ENCODE measurements around the gene RASA2.

RASA2 gene

DNA sequence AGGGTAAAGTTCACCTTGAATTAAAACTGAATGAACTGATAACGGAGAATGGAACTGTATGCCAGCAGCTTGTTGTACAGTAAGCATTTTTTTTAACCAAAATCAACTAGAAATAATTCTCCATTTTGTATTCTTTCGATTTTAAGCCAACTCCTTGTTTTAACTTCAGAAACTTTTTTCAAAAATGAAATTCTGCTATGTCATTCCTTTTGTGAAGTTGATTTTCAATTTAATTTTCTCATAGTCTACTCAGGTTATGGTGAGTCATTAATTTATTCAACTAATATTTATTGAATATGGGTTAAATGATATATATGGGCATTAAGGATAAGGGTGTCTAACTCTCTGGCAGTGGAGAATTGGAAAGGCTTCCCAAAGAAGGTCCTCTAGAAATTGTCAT, 53.7 kb downstream of the RASA2 start:
- no peak for DNase-seq

DNA sequence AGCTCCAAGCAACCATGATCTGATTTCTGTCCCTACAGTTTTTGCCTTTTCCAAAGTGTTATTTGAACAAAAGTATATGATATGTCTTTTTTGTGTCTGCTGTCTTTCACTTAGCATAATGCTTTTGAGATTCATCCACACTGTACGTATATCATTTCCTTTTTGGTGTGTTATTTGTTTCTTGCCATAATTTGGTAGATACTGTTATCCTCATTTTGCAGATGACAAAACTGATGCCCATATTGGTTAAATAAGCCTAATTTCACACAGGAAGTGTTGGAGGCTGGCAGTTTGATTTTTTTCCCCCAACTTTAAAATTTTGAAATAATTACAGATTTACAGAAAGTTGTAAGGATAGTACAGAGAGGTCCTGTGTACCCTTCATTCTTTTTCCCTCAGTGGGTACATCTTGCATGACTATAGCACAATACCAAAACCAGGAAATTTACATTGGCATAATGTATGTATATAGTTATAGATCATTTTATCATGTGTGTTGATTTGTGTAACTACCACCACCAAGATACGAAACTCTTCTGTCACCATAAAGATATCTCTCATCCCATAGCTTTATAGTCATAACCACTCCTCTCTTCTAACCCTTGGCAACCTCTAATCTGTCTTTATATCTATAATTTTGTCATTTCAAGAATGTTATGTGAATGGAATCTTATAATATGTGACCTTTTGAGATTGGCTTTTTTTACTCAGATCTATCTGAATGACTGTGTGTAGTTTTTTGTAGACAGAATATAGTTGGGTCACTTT, 55.6 kb downstream of the RASA2 start:
- no peak for DNase-seq

DNA sequence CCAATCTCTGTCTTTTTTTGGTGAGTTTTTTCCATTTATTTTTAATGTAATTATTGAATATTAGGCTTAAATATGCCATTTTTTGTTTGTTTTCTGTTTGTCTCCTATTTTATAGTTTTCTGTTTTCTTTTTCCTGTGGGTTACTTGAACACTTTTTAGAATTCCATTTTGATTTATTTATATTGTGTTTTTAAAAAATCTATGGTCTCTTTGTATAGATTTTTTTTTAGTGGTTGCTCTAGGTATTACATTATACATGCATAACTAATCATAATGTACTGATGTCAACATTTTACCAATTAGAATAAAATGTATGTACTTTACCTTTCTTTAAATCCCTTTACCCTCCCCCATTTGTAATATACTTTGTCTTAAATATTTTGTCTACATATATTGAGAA, 56.2 kb downstream of the RASA2 start:
- DNase-seq = no peak

DNA sequence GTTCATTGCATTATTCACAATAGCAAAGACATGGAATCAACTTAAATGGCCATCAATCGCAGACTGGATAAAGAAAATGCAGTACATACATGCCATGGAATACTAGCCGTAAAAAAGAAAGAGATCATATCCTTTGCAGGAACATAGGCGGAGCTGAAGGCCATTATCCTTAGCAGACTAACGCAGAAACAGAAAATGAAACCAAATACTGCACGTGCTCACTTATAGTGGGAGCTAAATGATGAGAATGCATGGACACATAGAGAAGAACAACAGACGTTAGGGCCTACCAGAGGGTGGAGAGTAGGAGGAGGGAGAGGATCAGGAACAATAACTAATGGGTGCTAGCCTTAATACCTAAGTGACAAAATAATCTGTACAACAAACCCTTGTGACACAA, 57.9 kb downstream of the RASA2 start:
- DNase-seq = no peak

DNA sequence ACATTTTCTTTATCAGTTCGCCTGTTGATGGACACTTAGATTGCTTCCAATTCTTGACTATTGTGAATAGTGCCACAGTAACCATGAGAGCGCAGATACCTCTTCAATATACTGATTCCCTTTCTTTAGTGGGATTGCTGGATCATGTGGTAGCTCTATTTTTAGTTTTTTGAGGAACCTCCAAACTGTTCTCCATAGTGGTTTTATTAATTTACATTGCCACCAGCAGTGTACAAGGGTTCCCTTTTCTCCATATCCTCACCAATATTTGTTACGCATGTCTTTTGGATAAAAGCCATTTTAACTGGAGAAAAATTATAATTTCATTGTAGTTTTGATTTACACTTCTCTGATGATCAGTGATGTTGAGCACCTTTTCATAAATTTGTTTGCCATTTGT, 59.3 kb downstream of the RASA2 start:
- no peak for DNase-seq

DNA sequence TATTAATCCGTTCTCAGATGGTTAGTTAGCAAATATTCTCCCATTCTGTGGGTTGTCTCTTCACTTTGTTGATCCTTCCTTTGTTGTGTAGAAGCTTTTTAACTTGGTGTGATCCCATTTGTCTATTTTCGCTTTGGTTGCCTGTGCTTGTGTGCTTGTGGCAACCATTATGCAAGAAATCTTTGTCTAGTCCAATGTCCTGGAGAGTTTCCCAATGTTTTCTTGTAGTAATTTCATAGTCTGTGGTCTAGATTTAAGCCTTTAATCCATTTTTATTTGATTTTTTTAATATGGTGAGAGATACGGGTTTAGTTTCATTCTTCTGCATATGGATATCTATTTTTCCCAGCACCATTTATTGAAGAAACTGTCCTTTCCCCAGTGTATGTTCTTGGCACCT, 59.8 kb downstream of the RASA2 start:
- DNase-seq = no peak

DNA sequence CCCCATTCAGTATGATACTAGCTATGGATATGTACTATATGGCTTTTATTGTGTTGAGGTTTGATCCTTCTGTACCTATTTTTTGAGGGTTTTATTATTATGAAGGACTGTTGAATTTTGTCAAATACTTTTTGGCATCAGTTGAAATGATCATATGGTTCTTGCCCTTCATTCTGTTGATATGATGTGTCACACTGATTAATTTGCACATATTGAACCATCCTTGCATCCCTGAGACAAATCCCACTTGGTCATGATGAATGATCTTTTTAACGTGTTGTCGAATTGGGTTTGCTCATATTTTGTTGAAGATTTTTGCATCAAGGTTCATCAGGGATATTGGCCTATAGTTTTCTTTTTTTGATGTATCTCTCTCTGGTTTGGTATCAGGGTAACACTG, 61.0 kb downstream of the RASA2 start:
- DNase-seq = no peak

DNA sequence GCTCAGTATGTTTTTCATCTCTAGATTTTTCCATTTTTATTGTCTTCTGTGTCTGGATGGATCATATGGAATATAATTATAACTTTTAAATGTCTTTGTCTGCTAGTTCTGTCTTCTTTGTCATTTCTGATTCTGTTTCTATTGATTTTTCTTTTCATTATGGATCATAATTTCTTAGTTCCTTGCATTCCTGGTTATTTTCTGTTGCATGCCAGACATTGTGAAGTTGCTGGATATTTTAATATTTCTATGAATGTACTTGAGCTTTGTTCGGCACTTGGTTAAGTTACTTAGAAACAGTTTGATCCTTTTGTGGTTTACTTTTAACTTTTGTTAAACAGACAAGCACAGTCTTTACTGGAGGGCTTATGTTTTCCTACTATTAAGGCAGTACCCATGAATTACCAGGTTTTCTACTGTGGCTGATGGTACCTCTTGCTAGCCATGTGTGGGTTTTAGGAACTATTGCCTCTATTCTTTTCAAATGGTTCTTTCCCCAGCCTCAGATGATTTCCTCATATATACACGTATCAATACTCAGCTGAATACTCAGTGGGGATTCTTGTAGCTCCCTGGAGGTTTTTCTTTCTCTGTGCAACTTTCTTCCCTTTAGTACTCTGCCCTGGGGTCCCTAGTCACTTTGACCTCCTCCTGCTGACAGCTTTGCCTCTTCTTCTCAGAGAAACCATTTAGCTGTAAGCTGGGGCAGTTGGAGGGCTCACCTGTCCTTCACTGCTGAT, 64.3 kb downstream of the RASA2 start:
- DNase-seq = no peak

DNA sequence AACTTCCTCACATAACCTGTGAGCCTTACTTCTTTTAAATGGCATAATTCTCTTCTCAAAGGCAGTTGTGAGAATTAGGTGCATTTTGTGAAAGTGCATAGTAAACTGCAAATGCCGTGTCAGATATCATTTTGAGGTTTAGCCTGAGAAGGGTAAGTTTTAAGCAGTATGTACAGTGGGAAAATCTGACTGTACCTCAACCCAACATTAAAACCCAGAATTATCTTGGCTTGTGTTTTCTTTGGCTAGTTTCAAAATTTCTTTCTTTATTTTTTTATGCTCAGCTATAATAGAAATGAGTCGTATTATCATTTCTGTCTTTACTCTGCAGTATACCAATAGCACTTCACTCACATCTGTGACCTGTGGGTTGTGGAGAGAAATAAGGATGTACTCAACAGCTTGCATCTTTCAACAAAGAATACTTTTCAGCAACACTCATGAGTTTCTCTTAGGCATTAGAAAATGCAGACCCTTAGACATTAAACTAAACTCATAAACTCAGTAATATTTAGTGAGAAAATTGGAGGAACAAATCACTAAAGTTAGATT, 65.7 kb downstream of the RASA2 start:
- DNase-seq = no peak

DNA sequence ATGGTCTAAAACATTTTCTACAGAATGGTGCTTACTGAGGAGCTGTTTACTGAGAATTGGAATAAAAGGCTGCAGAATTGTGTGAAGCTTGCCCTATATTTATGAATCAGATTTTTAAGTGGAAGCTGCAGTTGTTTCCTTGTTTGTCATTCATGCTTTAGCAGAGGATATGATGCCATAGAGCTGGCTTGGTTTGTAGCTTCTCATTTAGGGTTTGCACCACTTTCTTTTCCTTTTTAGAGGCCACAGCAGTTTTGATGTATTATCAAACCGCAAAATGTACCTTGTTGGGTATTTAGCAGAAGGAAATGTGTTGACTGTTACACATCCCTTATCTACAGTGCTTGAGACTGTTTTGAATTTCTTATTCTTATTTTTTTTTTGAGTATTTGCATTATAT, 66.2 kb downstream of the RASA2 start:
- no peak for DNase-seq

DNA sequence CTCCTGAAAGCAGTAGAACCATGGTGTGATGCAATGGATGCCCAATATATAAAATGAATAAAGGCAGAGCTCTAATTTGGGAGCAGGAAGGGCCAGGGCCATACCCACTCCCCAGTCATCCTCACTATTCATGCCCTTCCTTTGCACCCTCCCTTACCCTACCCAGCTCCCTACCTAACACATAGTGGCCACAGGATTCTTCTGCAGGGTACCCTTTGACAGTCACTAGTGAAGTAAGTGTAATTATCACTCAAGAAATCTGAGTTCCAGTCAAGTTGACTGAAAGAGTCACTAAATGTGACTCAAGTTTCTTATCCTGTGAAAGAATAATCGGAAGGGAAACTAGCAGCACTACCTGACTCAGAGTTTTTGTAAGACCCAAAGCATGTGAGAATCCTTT, 69.2 kb downstream of the RASA2 start:
- no peak for DNase-seq

DNA sequence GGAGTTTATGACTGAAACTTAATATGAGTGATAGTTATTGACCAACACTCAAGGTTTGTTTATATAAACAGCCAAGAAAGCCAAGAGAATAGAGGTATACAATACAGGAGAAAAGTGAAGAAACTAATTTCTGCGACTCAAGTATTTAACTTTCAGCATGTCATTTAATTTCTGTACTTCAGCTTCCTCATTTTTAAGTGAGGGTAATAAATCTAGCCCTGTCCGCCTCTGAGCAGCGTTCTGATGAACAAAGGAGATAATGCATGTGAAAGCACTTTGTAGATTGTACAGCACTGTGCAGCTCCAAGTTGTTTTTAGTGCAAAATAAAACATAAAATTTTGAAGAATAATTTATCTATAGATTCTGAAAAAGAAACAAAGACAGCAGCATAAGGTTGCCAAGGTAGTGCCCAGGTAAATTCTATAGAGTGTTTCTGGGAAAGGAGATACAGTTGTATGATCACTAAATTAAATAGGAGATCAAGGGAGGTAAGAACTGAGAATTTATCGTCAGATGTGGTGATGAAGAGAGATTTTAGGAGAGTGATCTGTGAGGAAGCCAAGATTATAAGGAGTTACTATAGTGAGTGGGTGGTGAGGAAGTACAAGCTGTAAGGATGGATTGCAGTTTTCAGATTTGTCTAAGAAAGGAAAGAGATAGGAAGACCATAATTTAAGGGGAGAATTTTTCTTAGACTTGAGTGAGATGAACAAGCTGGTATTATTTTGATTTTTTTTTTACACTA, 71.3 kb downstream of the RASA2 start:
- DNase-seq = no peak

DNA sequence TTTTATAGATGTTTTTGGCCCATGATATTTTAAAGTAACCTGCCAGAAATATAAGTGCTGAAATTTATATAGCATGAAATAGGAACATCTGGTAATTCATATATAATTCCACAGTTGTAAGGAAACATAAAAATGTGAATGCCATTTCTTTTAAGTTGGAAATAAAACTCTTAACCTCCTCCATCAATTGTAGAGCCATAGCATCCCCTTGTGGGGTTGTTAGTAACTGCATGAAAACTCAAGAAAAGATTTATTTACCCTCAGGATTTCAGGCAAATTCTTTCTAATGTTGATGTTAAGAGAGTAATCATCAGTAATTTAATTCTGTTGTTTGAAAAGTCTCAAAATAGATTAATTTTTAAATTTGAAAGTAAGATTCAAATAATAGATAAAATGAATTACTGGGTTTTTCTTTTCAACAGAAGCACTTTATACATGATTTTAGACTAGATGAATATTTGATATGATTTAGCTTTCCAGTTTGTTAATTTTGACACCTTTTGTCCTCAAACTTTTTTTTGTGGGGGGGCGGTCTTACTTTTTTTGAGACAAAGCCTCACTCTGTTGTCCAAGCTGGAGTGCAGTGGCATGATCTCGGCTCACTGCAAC, 74.7 kb downstream of the RASA2 start:
- DNase-seq = no peak

DNA sequence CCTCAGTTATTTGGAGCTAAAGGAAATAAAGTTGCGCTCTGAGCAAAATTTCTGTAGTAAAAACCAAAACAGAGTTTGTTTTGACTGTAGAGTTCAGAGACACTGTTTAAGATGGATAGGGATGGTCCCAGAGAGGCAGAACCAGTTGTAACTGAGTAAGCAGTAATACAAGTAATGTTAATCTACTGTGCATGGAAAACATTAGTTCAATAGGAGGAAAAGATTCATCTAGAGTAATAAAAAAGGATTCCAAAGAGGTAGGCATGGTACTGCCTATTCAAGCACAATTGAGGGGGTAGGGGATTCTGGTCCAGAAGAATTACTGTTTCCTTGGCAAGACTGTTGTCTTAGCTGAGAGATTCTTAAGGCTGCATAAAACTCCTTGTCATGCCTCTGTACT, 77.4 kb downstream of the RASA2 start:
- no peak for DNase-seq

DNA sequence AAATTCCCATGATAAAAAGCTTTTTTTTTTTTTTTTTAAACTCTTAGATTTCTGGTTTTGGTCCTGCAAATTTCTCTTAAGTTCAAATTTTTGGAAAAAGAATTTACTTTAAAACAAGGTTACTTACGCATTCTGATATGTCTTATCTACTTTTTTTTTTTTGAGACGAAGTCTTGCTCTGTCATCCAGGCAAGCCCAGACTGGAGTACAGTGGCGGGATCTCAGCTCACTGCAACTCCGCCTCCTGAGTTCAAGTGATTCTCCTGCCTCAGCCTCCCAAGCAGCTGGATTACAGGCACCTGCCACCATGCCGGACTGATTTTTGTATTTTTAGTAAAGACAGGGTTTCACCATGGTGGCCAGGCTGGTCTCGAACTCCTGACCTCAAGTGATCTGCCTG, 83.2 kb downstream of the RASA2 start:
- DNase-seq = no peak

DNA sequence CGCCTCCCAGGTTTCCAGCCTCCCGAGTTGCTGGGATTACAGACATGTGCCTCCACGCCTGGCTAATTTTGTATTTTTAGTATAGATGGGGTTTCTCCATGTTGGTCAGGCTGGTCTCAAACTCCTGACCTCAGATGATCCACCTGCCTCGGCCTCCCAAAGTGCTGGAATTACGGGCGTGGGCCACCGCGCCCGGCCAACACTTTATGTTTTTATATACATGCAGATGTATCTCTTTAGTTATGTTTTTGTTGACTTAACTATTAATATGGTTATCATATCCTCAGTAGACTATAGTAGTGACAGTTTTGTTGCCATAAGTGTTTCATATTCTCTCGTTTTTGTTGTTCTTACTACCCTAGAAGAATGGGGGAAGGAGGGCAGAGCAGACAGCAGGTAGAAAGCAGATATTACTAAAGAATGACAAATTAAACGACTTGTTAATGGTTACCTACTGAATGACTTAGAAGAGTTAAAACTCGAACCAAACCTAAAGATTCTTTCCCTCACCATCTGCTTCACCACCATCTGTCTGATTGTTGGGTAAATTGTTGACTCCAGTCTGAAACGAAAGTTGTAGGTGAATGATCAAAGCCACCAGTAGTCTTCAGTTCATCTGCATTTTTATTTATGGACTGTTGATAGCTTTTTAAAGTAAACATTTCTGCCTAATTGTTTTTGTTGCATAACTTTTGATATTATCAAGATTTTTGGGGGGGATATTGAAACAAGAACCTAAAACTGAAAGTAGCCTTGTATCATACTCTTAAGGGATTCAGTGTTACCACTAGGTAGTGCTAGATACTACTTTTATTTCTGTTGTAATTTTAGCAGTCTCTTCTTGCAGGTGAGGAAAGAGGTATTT, 89.3 kb downstream of the RASA2 start:
- no peak for DNase-seq

DNA sequence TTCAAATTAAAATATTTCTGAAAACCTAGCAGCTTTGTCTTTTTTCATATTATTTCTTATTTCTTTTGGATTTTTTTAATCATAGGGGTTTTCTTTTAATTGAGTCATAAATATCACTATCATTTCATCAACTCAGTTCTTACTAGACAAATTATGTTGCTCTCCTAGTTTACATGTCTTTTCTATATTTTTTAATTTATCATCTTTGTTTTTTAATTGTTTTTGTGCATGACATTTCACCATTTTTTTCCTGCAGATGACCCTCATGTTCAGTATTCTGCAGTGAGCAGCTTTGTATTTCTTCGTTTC, 89.9 kb downstream of the RASA2 start:
- DNase-seq = no peak

DNA sequence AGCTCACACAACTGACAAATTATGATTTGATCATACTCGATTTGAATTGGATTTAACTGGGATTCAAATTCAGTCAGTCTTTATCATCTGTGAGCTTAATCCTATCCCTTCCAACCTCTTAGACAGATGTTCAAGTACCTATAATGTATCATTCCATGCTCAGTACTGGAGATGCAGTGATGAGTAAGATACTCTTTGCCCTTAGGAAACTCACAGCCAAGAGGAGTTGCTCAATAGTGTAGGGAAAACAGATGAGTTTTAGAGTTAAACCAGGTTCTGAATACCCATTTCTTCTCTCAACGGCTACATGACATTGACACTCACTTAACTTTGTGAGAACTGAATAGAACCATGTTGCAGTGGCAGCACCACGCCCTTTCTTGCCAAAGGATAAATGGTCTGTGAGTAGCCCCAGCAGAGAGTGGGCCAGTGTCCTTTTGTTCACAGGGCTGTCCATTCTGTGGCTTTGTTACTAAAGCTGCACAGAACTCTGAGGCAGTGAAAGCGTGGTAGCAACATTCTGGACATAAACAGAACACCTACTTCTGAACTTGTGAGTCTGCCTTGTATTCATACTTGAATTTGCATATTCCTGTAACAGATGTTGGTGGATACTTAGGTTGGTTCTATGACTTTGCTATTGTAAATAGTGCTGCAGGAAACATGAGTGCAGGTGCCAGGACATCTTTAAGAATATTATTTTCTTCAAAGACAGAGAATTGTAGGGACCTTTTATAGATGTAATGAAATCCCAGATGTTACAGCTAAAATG, 91.6 kb downstream of the RASA2 start:
- no peak for DNase-seq

DNA sequence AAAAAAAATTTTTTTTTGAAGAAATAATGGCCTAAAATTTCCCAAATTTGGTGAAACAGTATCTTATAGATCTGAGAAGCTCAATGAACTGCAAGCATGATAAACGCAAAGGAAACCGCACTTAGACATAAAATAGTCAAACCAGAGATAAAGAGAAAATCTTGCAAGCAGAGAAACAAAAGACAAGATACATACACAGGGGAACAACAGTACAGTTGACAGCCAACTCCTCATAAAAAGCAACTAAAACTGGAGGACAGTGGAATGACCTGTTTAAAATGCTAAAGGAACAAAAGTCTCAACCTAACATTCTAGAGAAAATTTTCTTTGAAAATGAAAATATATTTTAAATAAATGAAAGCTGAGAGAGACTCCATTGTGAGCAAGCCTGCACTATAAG, 107.5 kb downstream of the RASA2 start:
- no peak for DNase-seq

DNA sequence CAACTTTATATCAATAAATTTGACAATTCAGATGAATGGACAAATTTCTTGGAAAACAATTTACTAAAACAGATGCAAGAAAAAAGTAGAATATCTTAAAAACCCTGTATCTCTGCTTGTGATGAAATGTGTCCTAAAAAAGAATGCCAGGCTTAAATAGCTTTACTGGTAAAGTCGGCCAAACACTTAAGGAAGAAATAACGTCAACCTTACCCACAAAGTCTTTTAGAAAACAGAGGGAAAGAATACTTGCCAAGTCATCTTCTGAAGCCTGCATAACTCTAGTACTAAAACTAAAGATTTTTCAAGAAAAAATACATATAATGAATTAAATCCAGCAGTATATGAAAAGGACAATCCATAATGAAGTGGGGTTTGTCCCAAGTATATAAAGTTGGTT, 111.1 kb downstream of the RASA2 start:
- no peak for DNase-seq

DNA sequence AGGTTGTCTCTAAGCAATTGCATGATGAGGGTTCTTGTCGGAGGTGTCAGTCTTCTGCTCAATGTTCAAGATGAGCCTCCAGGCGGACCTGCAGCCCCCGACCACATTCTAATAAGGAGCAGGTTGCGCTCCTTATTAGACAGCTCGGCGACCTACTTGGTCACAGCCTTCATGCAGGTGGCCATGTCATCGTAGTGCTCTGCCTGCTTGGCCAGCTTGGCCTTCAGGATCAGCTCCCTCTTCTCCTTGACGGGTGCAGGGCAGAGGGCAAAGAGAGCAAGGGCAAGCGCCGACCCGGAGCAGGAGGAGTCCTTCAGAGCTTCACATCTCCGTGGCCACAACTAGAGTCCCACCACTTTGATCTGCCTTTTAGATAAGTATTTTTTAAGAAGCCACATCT, 113.5 kb downstream of the RASA2 start:
- DNase-seq = no peak

DNA sequence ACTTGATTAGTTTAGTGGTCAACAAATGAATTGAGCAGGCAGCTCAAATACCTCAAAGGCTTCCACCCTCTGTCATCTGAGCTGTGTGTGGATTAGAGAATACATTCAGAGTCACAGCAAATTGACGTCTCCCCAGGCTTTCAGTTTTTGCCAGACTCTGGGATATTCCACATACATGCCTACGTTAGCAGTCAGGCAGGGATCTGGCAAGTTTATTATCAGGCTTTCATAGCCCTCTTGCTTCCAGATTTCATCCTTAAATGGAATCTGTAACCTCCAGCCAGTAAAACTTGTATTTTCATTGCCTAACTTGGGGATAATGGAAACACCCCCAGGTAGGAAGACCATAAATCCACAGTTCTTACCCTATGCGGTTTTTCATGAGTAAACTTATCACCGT, 115.9 kb downstream of the RASA2 start:
- no peak for DNase-seq

Measured in activated effector memory CD4-positive, alpha-beta T cell treated with Interleukin-2 at 50 U/mL for 16 hours (primary cell).